B cell (primary cell): ENCODE measurements around the gene CITED4. TPM values are rescaled to one million over a fixed set of nuclear protein-coding genes. Genes with fewer than 3 reads are reported as not detected.

Experiments
- ATAC-seq: fragments of 200-7000 bp; cut with Tn5 transposase; one replicate; pipeline ENCODE4 v1.10.0; 2021; ENCODE audit warnings: low read depth, mild to moderate bottlenecking, moderate number of reproducible peaks, moderate library complexity
- CTCF ChIA-PET: fragments of 350-600 bp; sonication (Branson Sonifier 250); formaldehyde crosslinking; loops from one replicate; lab custom pipeline; 2021; ENCODE audit warnings: antibody characterized with exemption, inconsistent platforms; lab: Charles Lee
- POLR2A ChIA-PET: fragments of 350-600 bp; sonication (Branson Sonifier 250); formaldehyde crosslinking; loops from one replicate; lab custom pipeline; 2021; ENCODE audit warnings: antibody characterized with exemption; lab: Charles Lee
- DNase-seq: peaks from one replicate; pipeline ENCODE4 v3.0.0; 2013
- H2AFZ ChIP-seq: 2 replicates; pipeline ENCODE4 v1.6.1; 2012; ENCODE audit warnings: mild to moderate bottlenecking, low read depth, low read length; ENCODE audit not compliant: insufficient read depth, poor library complexity, severe bottlenecking
- H3K27ac ChIP-seq, 2 donors: 1 replicate in 1 of 2; 2 replicates in 1 of 2; pipeline ENCODE4 v1.5.1; 2012 to 2013; ENCODE audit warnings: low read length in 2 of 2, mild to moderate bottlenecking in 2 of 2, moderate library complexity in 1 of 2
- H3K27me3 ChIP-seq, 4 experiments: fragments of 200-600 bp in 1 of 4; sonication (generic) in 1 of 4; replicated peaks in 1 of 4; 1 replicate in 2 of 4; 2 replicates in 2 of 4; pipeline versions ENCODE4 v1.6.1 to v1.7.0; 2013 to 2016; ENCODE audit warnings: low read length in 3 of 4, mild to moderate bottlenecking in 2 of 4, mixed read lengths in 1 of 4, moderate library complexity in 1 of 4; ENCODE audit not compliant: insufficient read depth in 4 of 4, control insufficient read depth in 3 of 4; ENCODE audit errors: control extremely low read depth in 1 of 4
- H3K36me3 ChIP-seq, 2 experiments: replicated peaks in 1 of 2; 1 replicate in 1 of 2; 2 replicates in 1 of 2; pipeline versions ENCODE4 v1.6.1 to v1.7.1; 2013; ENCODE audit warnings: low read length in 1 of 2; ENCODE audit not compliant: insufficient read depth in 2 of 2, control insufficient read depth in 1 of 2; ENCODE audit errors: control extremely low read depth in 1 of 2, extremely low read depth in 1 of 2
- H3K4me1 ChIP-seq, 2 donors: fragments of 200-600 bp in 1 of 2; sonication (generic) in 1 of 2; 1 replicate in 1 of 2; 2 replicates in 1 of 2; pipeline versions ENCODE4 v1.5.1 to v1.6.1; 2013 to 2017; ENCODE audit warnings: low read length in 2 of 2; ENCODE audit not compliant: control insufficient read depth in 2 of 2, insufficient read depth in 2 of 2
- H3K4me2 ChIP-seq: replicated peaks from 2 replicates; pipeline ENCODE3; 2012; ENCODE audit warnings: mild to moderate bottlenecking, low read depth, low read length; ENCODE audit not compliant: poor library complexity, severe bottlenecking
- H3K4me3 ChIP-seq, 5 experiments: fragments of 200-600 bp in 1 of 5; sonication (generic) in 1 of 5; 1 replicate in 3 of 5; 2 replicates in 2 of 5; pipeline versions ENCODE4 v1.5.1 to v1.7.0; 2011 to 2016; ENCODE audit warnings: low read length in 4 of 5, mild to moderate bottlenecking in 4 of 5, low read depth in 2 of 5, control low read depth in 1 of 5, moderate library complexity in 1 of 5; ENCODE audit not compliant: insufficient read depth in 1 of 5; ENCODE audit errors: control extremely low read depth in 1 of 5, extremely low read depth in 1 of 5
- H3K79me2 ChIP-seq: fragments of 200-600 bp; sonication (generic); one replicate; pipeline ENCODE4 v1.6.0; 2016; ENCODE audit warnings: low read length; ENCODE audit not compliant: control insufficient read depth, insufficient read depth
- H3K9ac ChIP-seq: fragments of 200-600 bp; sonication (generic); 2 replicates; pipeline ENCODE4 v1.6.1; 2017; ENCODE audit warnings: mild to moderate bottlenecking, low read length, moderate library complexity
- H3K9me3 ChIP-seq, 3 donors: one replicate each; pipeline versions ENCODE4 v1.6.1 to v1.7.1; 2013; ENCODE audit warnings: low read length in 2 of 3; ENCODE audit not compliant: control insufficient read depth in 2 of 3, insufficient read depth in 1 of 3; ENCODE audit errors: control extremely low read depth in 1 of 3
- H4K20me1 ChIP-seq: 2 replicates; pipeline ENCODE4 v1.6.0; 2012; ENCODE audit warnings: mild to moderate bottlenecking, low read length; ENCODE audit not compliant: insufficient read depth, control insufficient read depth, poor library complexity, severe bottlenecking
- H3K27ac Mint-ChIP-seq: one replicate; pipeline ENCODE4 v1.8.0; 2021; ENCODE audit warnings: mixed read lengths
- H3K27me3 Mint-ChIP-seq: one replicate; pipeline ENCODE4 v1.8.0; 2021; ENCODE audit warnings: mixed read lengths
- H3K4me1 Mint-ChIP-seq: one replicate; pipeline ENCODE4 v1.8.0; 2021; ENCODE audit warnings: mixed read lengths
- H3K4me3 Mint-ChIP-seq: one replicate; pipeline ENCODE4 v1.8.0; 2021; ENCODE audit warnings: mixed read lengths
- H3K9me3 Mint-ChIP-seq: one replicate; pipeline ENCODE4 v1.8.0; 2022; ENCODE audit warnings: mixed read lengths; ENCODE audit not compliant: insufficient read depth
- EZH2 ChIP-seq: IDR thresholded peaks from 2 replicates; pipeline ENCODE4 v1.6.1; 2012; ENCODE audit warnings: borderline replicate concordance, low read depth, mild to moderate bottlenecking, moderate library complexity, low read length; ENCODE audit not compliant: insufficient read depth, poor library complexity, severe bottlenecking
- WGBS: methylation state at CpG from one replicate; pipeline ENCODE4 v1.1.5; 2013; ENCODE audit warnings: missing lambda C conversion rate; ENCODE audit not compliant: insufficient coverage; 5-methylcytosine and 5-hydroxymethylcytosine counted together
- intact Hi-C: fragments of 100-400 bp; cut with micrococcal nuclease; formaldehyde crosslinking; loops from one replicate; pipeline ENCODE4 v1.10.0; 2022
- polyA plus RNA-seq: library from polyadenylated mRNA; depleted of rRNA; stranded (reverse); fragments of >200 nt; gene quantifications from 2 replicates; pipeline ENCODE4 v1.2.3, GENCODE V29; 2012
- total RNA-seq, 2 donors: library from RNA; stranded (reverse); fragments of 120-200 nt in 1 of 2; gene quantifications; 1 replicate in 1 of 2; 2 replicates in 1 of 2; pipeline versions ENCODE4 v1.2.3 to v1.2.4, GENCODE V29; 2013 to 2022
- TF ChIP-seq, protein P1 (sequence below): fragments of 200-600 bp; IDR thresholded peaks from one replicate; pipeline ENCODE4 v1.8.0; 2022; ENCODE audit warnings: antibody characterized with exemption, mild to moderate bottlenecking

CITED4 gene
- total and polyA plus RNA-seq, 2 donors (not counting 1 experiment from before 2014, with no cell fraction given): 3.2 to 5.6 TPM

DNA sequence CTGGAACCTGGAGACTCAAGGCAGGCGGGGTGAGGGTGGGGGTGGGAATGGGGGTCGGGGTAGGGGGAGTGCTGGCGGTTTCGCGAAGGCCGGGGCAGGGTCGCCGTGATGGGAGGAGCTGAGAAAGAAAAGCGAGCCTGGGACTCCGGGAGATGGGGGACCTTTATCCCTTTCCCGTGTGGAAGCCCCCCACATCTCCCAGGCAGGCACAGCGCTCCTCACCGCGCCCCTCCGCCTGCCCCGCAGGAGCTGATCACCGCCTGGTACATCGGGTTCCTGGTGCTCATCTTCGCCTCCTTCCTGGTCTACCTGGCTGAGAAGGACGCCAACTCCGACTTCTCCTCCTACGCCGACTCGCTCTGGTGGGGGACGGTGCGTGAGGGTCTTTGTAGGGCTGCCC, 43.1 kb downstream of the CITED4 start:
- ChIA-PET POLR2A (no interaction called here), CTCF (interaction anchor here (1.1 kb wide), 1 partner anchor 45 kb away, joined by 6 read pairs; no protein-coding TSS in a partner anchor)
- no peaks in the 10 kb centered on the region for H3K36me3 ChIP-seq
- Mint-ChIP-seq H3K4me3 (peak overlapping the region; percentile 88), H3K9me3 (no peaks in the 10 kb centered on the region), H3K4me1 (peaks cover 11% of the 10 kb centered on the region), H3K27me3 (no peaks in the 10 kb centered on the region), H3K27ac (no peak overlapping the region)
- peaks cover 0 to 2% (median 0%) of the 10 kb centered on the region in 3 donors for H3K9me3 ChIP-seq
- peak overlapping the region in 3 of 5 experiments; percentile 58 to 77 (median 66) for H3K4me3 ChIP-seq
- H3K9ac ChIP-seq: no peak overlapping the region
- no peak overlapping the region for H2AFZ ChIP-seq
- peaks cover 0 to 11% of the 10 kb centered on the region in 2 donors for H3K4me1 ChIP-seq
- 65% methylated on average over 20 of the region's 26 CpGs for WGBS
- H3K79me2 ChIP-seq: no peaks in the 10 kb centered on the region
- peaks cover 0 to 6% (median 0%) of the 10 kb centered on the region in 4 experiments for H3K27me3 ChIP-seq
- H3K27ac ChIP-seq: no peak overlapping the region
- DNase-seq: no peak
- intact Hi-C loops: loop anchor here (5.0 kb wide), 1 partner anchor 127 kb away; the partner anchor contains the start of gene NFYC
- ATAC-seq: no peak
- H3K4me2 ChIP-seq: peak overlapping the region; percentile 98
- H4K20me1 ChIP-seq: no peaks in the 10 kb centered on the region
- TF ChIP-seq, protein P1, sequence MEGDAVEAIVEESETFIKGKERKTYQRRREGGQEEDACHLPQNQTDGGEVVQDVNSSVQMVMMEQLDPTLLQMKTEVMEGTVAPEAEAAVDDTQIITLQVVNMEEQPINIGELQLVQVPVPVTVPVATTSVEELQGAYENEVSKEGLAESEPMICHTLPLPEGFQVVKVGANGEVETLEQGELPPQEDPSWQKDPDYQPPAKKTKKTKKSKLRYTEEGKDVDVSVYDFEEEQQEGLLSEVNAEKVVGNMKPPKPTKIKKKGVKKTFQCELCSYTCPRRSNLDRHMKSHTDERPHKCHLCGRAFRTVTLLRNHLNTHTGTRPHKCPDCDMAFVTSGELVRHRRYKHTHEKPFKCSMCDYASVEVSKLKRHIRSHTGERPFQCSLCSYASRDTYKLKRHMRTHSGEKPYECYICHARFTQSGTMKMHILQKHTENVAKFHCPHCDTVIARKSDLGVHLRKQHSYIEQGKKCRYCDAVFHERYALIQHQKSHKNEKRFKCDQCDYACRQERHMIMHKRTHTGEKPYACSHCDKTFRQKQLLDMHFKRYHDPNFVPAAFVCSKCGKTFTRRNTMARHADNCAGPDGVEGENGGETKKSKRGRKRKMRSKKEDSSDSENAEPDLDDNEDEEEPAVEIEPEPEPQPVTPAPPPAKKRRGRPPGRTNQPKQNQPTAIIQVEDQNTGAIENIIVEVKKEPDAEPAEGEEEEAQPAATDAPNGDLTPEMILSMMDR: no peak
- no peak for TF ChIP-seq EZH2

DNA sequence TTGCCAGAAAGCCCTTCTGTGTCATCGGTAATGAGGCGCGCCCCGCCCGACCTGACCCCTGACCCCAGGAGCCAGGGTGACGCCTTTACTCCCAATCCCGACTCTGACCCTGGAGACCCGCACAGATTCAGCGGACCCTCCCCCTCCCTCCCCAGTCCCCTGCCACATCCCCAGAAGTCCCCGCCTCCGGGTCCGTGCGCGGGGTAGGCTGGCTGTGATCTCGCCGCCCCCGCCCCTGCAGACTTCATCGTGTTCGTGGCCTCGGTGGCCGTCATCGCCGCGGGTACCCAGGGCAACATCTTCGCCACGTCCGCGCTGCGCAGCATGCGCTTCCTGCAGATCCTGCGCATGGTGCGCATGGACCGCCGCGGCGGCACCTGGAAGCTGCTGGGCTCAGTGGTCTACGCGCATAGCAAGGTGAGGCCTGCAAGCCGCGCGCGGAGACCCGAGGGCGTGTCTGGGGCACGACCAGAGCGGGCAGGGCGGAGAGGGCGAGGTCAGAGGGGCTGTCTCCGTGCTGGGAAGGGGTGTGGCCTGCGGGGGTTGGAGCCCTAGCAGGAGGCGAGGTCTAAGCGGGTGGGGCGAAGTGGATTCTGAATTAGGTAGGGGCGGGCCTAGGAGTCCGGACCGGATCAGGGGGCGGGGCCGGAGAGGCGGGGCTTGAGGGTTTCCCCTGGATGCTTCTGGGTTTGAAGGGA, 43.8 kb downstream of the CITED4 start:
- Mint-ChIP-seq H3K27ac (peak overlapping the region; percentile 79), H3K4me3 (peak overlapping the region; percentile 88), H3K9me3 (no peaks in the 10 kb centered on the region), H3K27me3 (no peaks in the 10 kb centered on the region), H3K4me1 (peaks cover 11% of the 10 kb centered on the region)
- Histone ChIP-seq H3K36me3 (no peaks in the 10 kb centered on the region), H3K79me2 (no peaks in the 10 kb centered on the region), H2AFZ (peak overlapping the region; percentile 92), H3K27ac (peak overlapping the region in 1 of 2 donors; percentile 10), H3K9me3 (peaks cover 0 to 2% (median 0%) of the 10 kb centered on the region in 3 donors), H3K4me1 (peaks cover 0 to 11% of the 10 kb centered on the region in 2 donors), H3K4me3 (peak overlapping the region; percentile 5 to 77 (median 62)), H4K20me1 (no peaks in the 10 kb centered on the region), H3K4me2 (peak overlapping the region; percentile 98), H3K27me3 (peaks cover 0 to 6% (median 0%) of the 10 kb centered on the region in 4 experiments), H3K9ac (peak overlapping the region; percentile 73)
- peak; percentile 99 for ATAC-seq
- DNase-seq: peak; percentile 91
- TF ChIP-seq, protein P1: no peak
- TF ChIP-seq EZH2: no peak
- WGBS: 1% methylated on average over 55 of the region's 59 CpGs
- intact Hi-C loops: loop anchor here (1.0 to 5.0 kb wide), 3 partner anchors 16 to 126 kb away; partner anchors contain the start of genes CITED4 and NFYC
- CTCF ChIA-PET: interaction anchor here (1.1 kb wide), 1 partner anchor 44 kb away, joined by 6 read pairs; no protein-coding TSS in a partner anchor
- POLR2A ChIA-PET: no interaction called here
